ENCODE data around the gene ASGR2.
"Not testable (repeated sequence)": the region's sequence is repeated elsewhere in the genome, so short reads cannot be mapped to it uniquely, and the experiment has no call there.

ASGR2 gene

DNA sequence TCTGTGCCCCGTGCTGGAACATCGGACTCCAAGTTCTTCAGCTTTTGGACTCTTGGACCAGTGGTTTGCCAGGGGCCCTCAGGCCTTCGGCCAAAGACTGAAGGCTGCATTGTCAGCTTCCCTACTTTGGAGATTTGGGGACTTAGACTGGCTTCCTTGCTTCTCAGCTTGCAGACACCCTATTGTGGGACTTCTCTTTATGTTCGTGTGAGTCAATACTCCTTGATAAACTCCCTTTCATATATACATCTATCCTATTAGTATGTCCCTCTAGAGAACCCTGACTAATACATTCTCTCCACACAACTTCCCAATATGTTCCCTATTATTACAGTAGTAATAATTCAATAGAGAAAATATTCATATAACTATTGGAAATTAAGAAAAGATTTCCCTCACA, 9.2 kb upstream of the ASGR2 start:
- H3K4me3 ChIP-seq (ENCODE audit: low read depth, low read length) = no peak overlapping the region
- TF ChIP-seq, protein P1, sequence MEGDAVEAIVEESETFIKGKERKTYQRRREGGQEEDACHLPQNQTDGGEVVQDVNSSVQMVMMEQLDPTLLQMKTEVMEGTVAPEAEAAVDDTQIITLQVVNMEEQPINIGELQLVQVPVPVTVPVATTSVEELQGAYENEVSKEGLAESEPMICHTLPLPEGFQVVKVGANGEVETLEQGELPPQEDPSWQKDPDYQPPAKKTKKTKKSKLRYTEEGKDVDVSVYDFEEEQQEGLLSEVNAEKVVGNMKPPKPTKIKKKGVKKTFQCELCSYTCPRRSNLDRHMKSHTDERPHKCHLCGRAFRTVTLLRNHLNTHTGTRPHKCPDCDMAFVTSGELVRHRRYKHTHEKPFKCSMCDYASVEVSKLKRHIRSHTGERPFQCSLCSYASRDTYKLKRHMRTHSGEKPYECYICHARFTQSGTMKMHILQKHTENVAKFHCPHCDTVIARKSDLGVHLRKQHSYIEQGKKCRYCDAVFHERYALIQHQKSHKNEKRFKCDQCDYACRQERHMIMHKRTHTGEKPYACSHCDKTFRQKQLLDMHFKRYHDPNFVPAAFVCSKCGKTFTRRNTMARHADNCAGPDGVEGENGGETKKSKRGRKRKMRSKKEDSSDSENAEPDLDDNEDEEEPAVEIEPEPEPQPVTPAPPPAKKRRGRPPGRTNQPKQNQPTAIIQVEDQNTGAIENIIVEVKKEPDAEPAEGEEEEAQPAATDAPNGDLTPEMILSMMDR (IDR thresholded peaks at IDR 0.05; ENCODE audit: borderline replicate concordance, insufficient read depth, low read depth, low read length) = no peak

- no peak overlapping the region for H3K4me3 ChIP-seq (ENCODE audit: low read depth, low read length)
- TF ChIP-seq, protein P1 (IDR thresholded peaks at IDR 0.05; ENCODE audit: borderline replicate concordance, insufficient read depth, low read depth, low read length) = no peak
These were observed 7.8 kb upstream of the ASGR2 start for GRCh38 chr17:7122381-7122780.

GRCh38 chr17:7120635-7121034, 6.0 kb upstream of the ASGR2 start:
- H3K4me3 ChIP-seq (ENCODE audit: low read depth, low read length) = not testable (repeated sequence)

DNA sequence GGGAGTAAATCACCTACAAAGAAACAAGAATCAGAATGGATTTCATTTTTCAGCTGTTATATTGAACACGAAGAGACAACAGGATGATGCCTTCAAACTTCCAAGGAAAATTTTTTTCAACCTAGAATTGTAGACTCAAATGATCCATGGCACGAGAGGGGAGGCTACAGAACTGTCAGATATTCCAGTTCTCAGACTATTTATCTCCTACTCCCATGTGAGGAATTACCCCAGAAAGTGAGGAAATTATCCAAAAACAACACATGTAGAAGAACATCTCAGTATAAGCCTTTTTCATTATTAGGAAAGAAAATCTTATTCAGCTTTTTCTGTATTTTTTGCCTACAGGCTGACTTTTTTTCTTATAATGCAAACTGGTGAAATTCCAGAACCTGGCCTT, 5.5 kb upstream of the ASGR2 start:
- no peak overlapping the region for H3K4me3 ChIP-seq (ENCODE audit: low read depth, low read length)
- TF ChIP-seq, protein P1 (IDR thresholded peaks at IDR 0.05; ENCODE audit: borderline replicate concordance, insufficient read depth, low read depth, low read length) = no peak

DNA sequence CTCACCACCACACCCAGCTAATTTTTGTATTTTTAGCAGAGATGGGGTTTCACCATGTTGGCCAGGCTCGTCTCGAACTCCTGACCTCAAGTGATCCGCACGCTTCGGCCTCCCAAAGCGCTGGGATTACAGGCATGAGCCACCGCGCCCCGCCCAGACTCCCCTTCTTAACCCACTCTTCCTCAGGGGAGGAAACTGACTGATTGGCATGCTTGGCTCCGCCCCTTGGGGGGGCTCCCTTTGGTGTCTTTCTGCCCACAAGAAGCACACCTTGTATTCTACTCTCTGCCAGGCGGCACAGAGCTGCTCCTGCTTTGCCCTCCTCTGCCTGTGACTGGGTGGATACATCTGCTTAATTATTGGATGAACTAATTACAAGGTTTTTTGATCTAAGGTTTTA, 4.7 kb upstream of the ASGR2 start:
- H3K4me3 ChIP-seq (ENCODE audit: low read depth, low read length) = no peak overlapping the region
- TF ChIP-seq, protein P1 (IDR thresholded peaks at IDR 0.05; ENCODE audit: borderline replicate concordance, insufficient read depth, low read depth, low read length) = no peak

DNA sequence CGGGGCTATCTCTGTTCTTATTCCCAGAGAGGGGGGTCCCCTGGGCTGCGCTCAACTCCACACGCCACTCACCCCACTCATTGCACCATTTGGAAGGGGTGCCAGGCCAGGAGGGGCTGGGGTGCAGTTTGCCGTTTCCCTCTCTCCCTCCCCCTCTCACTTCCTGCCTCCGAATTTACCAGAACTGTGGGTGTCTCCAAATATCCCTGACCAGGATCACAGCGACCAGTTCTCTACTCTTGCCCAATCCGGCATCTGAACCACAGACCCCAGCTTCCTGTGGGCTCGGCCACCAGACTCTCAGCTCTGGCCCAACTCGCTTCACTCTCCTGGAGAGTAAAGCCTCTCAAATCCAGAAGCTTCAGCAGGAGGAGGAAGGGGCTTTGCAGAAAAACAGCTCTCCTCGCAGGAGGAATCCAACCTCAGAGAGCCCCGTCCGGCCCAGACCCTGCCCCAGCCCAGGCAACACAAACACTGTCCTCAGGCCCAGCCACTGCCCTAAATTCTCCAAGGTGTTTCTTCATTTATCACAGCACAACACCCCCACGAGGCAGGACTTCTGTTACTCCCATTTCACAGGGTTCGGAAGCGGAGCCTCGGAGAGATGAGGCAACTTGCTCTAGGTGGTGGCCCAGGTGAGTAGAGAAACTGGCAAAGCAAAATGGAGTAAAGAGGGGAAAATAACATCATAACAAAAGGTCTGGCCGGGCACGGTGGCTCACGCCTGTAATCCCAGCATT, 423 bp upstream of the ASGR2 start:
- TF ChIP-seq, protein P1 (IDR thresholded peaks at IDR 0.05; ENCODE audit: borderline replicate concordance, insufficient read depth, low read depth, low read length) = no peak
- no peak overlapping the region for H3K4me3 ChIP-seq (ENCODE audit: low read depth, low read length)

DNA sequence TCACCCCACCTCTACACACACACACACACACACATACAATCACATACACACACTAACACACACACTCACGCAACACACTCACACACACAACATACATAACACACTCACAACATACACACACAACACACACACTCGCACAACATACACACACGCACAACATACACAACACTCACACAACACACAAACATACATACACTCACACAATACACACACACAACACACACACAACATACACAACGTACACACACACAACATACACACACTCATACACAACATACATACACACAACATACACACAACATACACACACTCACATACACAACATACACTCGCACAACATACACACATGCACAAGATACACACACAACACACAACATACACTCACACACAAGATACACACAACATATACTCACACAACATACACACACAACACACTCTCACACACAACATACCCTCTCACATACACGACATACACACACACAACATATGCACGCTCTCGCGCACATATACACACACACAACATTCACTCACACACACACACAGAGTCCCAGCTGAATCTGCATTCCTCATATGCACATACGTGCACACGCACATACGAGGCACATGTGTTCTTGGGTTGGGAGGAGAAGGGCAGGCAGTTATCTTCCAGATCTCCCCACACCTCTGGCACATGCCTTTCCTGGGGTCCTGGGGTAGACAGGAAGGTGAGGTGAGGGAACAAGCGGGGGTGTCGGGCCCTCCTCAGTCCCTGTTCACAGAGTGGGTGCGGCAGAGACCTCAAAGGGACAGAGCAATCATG, 1.1 kb downstream of the ASGR2 start:
- TF ChIP-seq, protein P1 (IDR thresholded peaks at IDR 0.05; ENCODE audit: borderline replicate concordance, insufficient read depth, low read depth, low read length) = no peak
- H3K4me3 ChIP-seq (ENCODE audit: low read depth, low read length) = no peak overlapping the region

All from GM12875 (cell line).